K562 (cell line): ENCODE data around the gene TAS2R43. TPM values are rescaled to one million over a fixed set of nuclear protein-coding genes. Genes with fewer than 3 reads are reported as not detected.

Experiments used
- ATAC-seq: fragments of 200-7000 bp; cut with Tn5 transposase; 3 replicates; pipeline ENCODE4 v1.9.1; 2020; ENCODE audit warnings: moderate library complexity
- BruUV-seq: library from RNA; stranded (reverse); fragments of 400-500 nt; replicated peaks from 2 replicates; lab custom pipeline; 2021; lab: Mats Ljungman, UMichigan
- CTCF ChIA-PET: fragments of 300-600 bp; formaldehyde crosslinking; extraction: SDS; loops from one replicate; lab custom pipeline; 2021; ENCODE audit warnings: low intra/inter-chr PET ratio; lab: Yijun Ruan, JAX
- POLR2A ChIA-PET: fragments of 300-600, 350-650 bp; sonication (Branson Sonifier 250); formaldehyde crosslinking; extraction: SDS; loops from one replicate; lab custom pipeline; 2021; ENCODE audit warnings: antibody characterized with exemption, inconsistent platforms; lab: Yijun Ruan, JAX
- DNase-seq, 4 experiments: peaks; one replicate each; pipeline versions ENCODE4 v3.0.0 to v3.0.0-alpha.2; 2011 to 2018; ENCODE audit warnings: low spot score in 3 of 4, mixed read lengths in 3 of 4; ENCODE audit errors: extremely low read depth in 1 of 4
- FAIRE-seq: peaks from 2 replicates; lab custom pipeline; 2011; peaks lifted over from hg19 to GRCh38; lab: Jason Lieb, UNC
- H2AFZ ChIP-seq: 2 replicates; pipeline ENCODE4 v1.6.0; 2011; ENCODE audit warnings: low read depth, low read length, control low read depth, inconsistent platforms
- H3K27ac ChIP-seq: fragments of 200-600 bp; 3 replicates; pipeline ENCODE4 v1.8.0; 2011; ENCODE audit warnings: low read depth, mild to moderate bottlenecking, control low read depth, inconsistent platforms, low read length, moderate library complexity, mixed read lengths; ENCODE audit errors: extremely low read depth
- H3K27me3 ChIP-seq, 2 experiments: fragments of 300-600 bp in 1 of 2; 2 replicates in 1 of 2; 3 replicates in 1 of 2; pipeline versions ENCODE4 v1.6.0 to v1.8.0; 2011; ENCODE audit warnings: inconsistent platforms in 2 of 2, low read length in 2 of 2, mild to moderate bottlenecking in 1 of 2, mixed read lengths in 1 of 2, moderate library complexity in 1 of 2; ENCODE audit not compliant: control insufficient read depth in 2 of 2, insufficient read depth in 2 of 2
- H3K36me3 ChIP-seq: fragments of 300-600 bp; 3 replicates; pipeline ENCODE4 v1.8.0; 2011; ENCODE audit warnings: mild to moderate bottlenecking, low read length, inconsistent platforms; ENCODE audit not compliant: control insufficient read depth, insufficient read depth
- H3K4me1 ChIP-seq, 2 experiments: fragments of 200-600 bp in 1 of 2; replicated peaks in 1 of 2; 2 replicates in 1 of 2; 3 replicates in 1 of 2; pipeline versions ENCODE4 v1.5.1 to v1.8.0; 2011; ENCODE audit warnings: inconsistent platforms in 2 of 2, low read length in 2 of 2, mild to moderate bottlenecking in 1 of 2, mixed read lengths in 1 of 2, moderate library complexity in 1 of 2; ENCODE audit not compliant: control insufficient read depth in 2 of 2, insufficient read depth in 2 of 2
- H3K4me2 ChIP-seq: 2 replicates; pipeline ENCODE4 v1.6.1; 2011; ENCODE audit warnings: low read length, control low read depth, inconsistent platforms, mixed read lengths; ENCODE audit not compliant: insufficient read depth
- H3K4me3 ChIP-seq: fragments of 200-600 bp; sonication (generic), shearing (Covaris generic); 2 replicates; pipeline ENCODE4 v1.5.1; 2016; ENCODE audit warnings: control low read depth, inconsistent platforms
- H3K79me2 ChIP-seq: fragments of 200-600 bp; 3 replicates; pipeline ENCODE4 v1.8.0; 2011; ENCODE audit warnings: low read length, inconsistent platforms; ENCODE audit not compliant: control insufficient read depth, insufficient read depth
- H3K9ac ChIP-seq, 2 experiments: 2 replicates each; pipeline versions ENCODE4 v1.6.0 to v1.6.1; 2011; ENCODE audit warnings: low read depth in 2 of 2, low read length in 2 of 2, control low read depth in 1 of 2, inconsistent platforms in 1 of 2, mild to moderate bottlenecking in 1 of 2, mixed read lengths in 1 of 2; ENCODE audit not compliant: insufficient read depth in 1 of 2
- H3K9me1 ChIP-seq: one replicate; pipeline ENCODE4 v1.6.0; 2011; ENCODE audit warnings: inconsistent platforms, mild to moderate bottlenecking, low read length, moderate library complexity; ENCODE audit not compliant: control insufficient read depth, insufficient read depth
- H3K9me3 ChIP-seq: replicated peaks from 2 replicates; pipeline ENCODE4 v1.5.1; 2011; ENCODE audit warnings: low read depth, low read length, inconsistent platforms; ENCODE audit not compliant: control insufficient read depth, insufficient read depth
- H4K20me1 ChIP-seq: replicated peaks from 2 replicates; pipeline ENCODE4 v1.6.1; 2011; ENCODE audit warnings: low read length, inconsistent platforms, mixed read lengths; ENCODE audit not compliant: control insufficient read depth, insufficient read depth
- ZNF592 ChIP-seq: fragments of 450-650 bp; IDR thresholded peaks from 2 replicates; pipeline ENCODE4 v1.6.1; 2017; ENCODE audit warnings: antibody characterized with exemption, mild to moderate bottlenecking
- WGBS: fragments of 100-300 bp; shearing (Covaris generic); methylation state at CpG from one replicate; pipeline ENCODE4 v1.1.6; 2016; ENCODE audit warnings: low coverage, mixed read lengths; ENCODE audit not compliant: insufficient coverage; ENCODE audit errors: missing lambda C conversion rate; 5-methylcytosine and 5-hydroxymethylcytosine counted together
- in situ Hi-C: fragments of 300-500 bp; cut with MboI; formaldehyde crosslinking; loops from 4 replicates; pipeline ENCODE4 v1.15.0; 2018; ENCODE audit warnings: inconsistent platforms, mixed read lengths
- intact Hi-C: fragments of 100-400 bp; cut with micrococcal nuclease; formaldehyde crosslinking; loops from 2 replicates; pipeline ENCODE4 v1.14.2; 2022
- polyA plus RNA-seq, 8 experiments: library from polyadenylated mRNA; depleted of rRNA in 4 of 8; stranded (reverse) in 5 of 8; unstranded in 3 of 8; fragments of >200 nt; fragmentation: Nextera tagmentation in 2 of 8; fragmentation: Illumina TruSeq in 1 of 8; extraction: Ambion mirVana in 2 of 8; extraction: Trizol in 1 of 8; gene quantifications; 2 replicates each; pipeline versions ENCODE4 v1.2.1 to v1.2.3, GENCODE V29; 2011 to 2014; ENCODE audit warnings: inconsistent platforms in 1 of 8, missing spikeins in 1 of 8
- total RNA-seq, 7 experiments: library from RNA; depleted of rRNA in 6 of 7; stranded (reverse); fragments of >200 nt in 6 of 7; fragmentation: Illumina TruSeq in 2 of 7; extraction: Trizol in 2 of 7; gene quantifications; 2 replicates each; pipeline versions ENCODE4 v1.2.1 to v1.2.3, GENCODE V29; 2011 to 2021; ENCODE audit warnings: low replicate concordance in 1 of 7

The TAS2R43 gene
- total and polyA plus RNA-seq, 9 of the 15 experiments (the other 6 are each of a cell fraction or from before 2014, with no cell fraction given): not detected

GRCh38 chr12:11075642-11076041 is 16.5 kb downstream of the TAS2R43 start:
- TF ChIP-seq ZNF592: no peak
- intact Hi-C loops: no loop called here
- no TSS peak for BruUV-seq
- Histone ChIP-seq H4K20me1 (no peaks in the 10 kb centered on the region), H3K4me2 (no peak overlapping the region), H3K4me1 (no peaks in the 10 kb centered on the region), H3K27ac (no peak overlapping the region), H2AFZ (no peak overlapping the region), H3K9ac (no peak overlapping the region), H3K9me1 (no peaks in the 10 kb centered on the region), H3K9me3 (no peaks in the 10 kb centered on the region), H3K4me3 (no peak overlapping the region), H3K27me3 (no peaks in the 10 kb centered on the region), H3K36me3 (no peaks in the 10 kb centered on the region), H3K79me2 (no peaks in the 10 kb centered on the region)
- DNase-seq (no peak), FAIRE-seq (no peak), ATAC-seq (no peak)
- ChIA-PET POLR2A (no interaction called here), CTCF (no interaction called here)
- 0% methylated on average over 2 of the region's 3 CpGs for WGBS
- in situ Hi-C loops: no loop called here
